HepG2 (cell line): ENCODE results near the gene ZCCHC24. TPM values are rescaled to one million over a fixed set of nuclear protein-coding genes. Genes with fewer than 3 reads are reported as not detected.

ENCODE experiments used
- ATAC-seq: fragments of 200-7000 bp; cut with Tn5 transposase; 3 replicates; pipeline ENCODE4 v1.9.1; 2020; ENCODE audit warnings: mild to moderate bottlenecking, moderate library complexity
- BruUV-seq: library from RNA; stranded (reverse); fragments of 400-500 nt; replicated peaks from 2 replicates; lab custom pipeline; 2021; lab: Mats Ljungman, UMichigan
- CTCF ChIA-PET: fragments of 300-600 bp; formaldehyde crosslinking; extraction: SDS; loops from one replicate; lab custom pipeline; 2021; ENCODE audit warnings: low total read pairs, inconsistent platforms, low intra/inter-chr PET ratio; lab: Yijun Ruan, JAX
- POLR2A ChIA-PET: fragments of 350-600 bp; sonication (Branson Sonifier 250); formaldehyde crosslinking; loops from one replicate; lab custom pipeline; 2020; ENCODE audit warnings: antibody characterized with exemption, inconsistent platforms; lab: Yijun Ruan, JAX
- DNase-seq: peaks from one replicate; pipeline ENCODE4 v3.0.0-alpha.2; 2015; ENCODE audit warnings: low spot score
- FAIRE-seq: peaks from 3 replicates; lab custom pipeline; 2011; peaks lifted over from hg19 to GRCh38; lab: Jason Lieb, UNC
- H2AFZ ChIP-seq: one replicate; pipeline ENCODE4 v1.6.1; 2011; ENCODE audit warnings: low read length, inconsistent platforms
- H3K27ac ChIP-seq: fragments of 300-600 bp; 3 replicates; pipeline ENCODE4 v1.8.0; 2011; ENCODE audit warnings: mixed run types, mild to moderate bottlenecking, mixed read lengths, low read length, inconsistent platforms; ENCODE audit not compliant: insufficient read depth; ENCODE audit errors: extremely low read length
- H3K27me3 ChIP-seq, 2 experiments: fragments of 200-600 bp in 1 of 2; 2 replicates in 1 of 2; 3 replicates in 1 of 2; pipeline versions ENCODE4 v1.6.0 to v1.8.0; 2011; ENCODE audit warnings: low read length in 2 of 2, mild to moderate bottlenecking in 2 of 2, moderate library complexity in 2 of 2, inconsistent platforms in 1 of 2; ENCODE audit not compliant: insufficient read depth in 2 of 2, control insufficient read depth in 1 of 2
- H3K36me3 ChIP-seq, 2 experiments: fragments of 200-600 bp in 1 of 2; replicated peaks in 1 of 2; 2 replicates in 1 of 2; 3 replicates in 1 of 2; pipeline versions ENCODE4 v1.5.1 to v1.8.0; 2011; ENCODE audit warnings: low read length in 2 of 2, inconsistent platforms in 1 of 2; ENCODE audit not compliant: insufficient read depth in 2 of 2, control insufficient read depth in 1 of 2
- H3K4me1 ChIP-seq: 2 replicates; pipeline ENCODE4 v1.5.1; 2012; ENCODE audit warnings: low read length, inconsistent platforms; ENCODE audit not compliant: insufficient read depth
- H3K4me2 ChIP-seq: 2 replicates; pipeline ENCODE4 v1.6.0; 2011; ENCODE audit warnings: low read depth, low read length, inconsistent platforms
- H3K4me3 ChIP-seq, 3 experiments: fragments of 200-600 bp in 1 of 3; sonication (generic), shearing (Covaris generic) in 1 of 3; replicated peaks in 1 of 3; 2 replicates each; pipeline ENCODE4 v1.5.1; 2011 to 2016; ENCODE audit warnings: low read length in 3 of 3, inconsistent platforms in 2 of 3, low read depth in 2 of 3, mild to moderate bottlenecking in 2 of 3, control low read depth in 1 of 3, mixed read lengths in 1 of 3; ENCODE audit not compliant: insufficient read depth in 1 of 3
- H3K79me2 ChIP-seq: one replicate; pipeline ENCODE4 v1.6.1; 2011; ENCODE audit warnings: low read length, inconsistent platforms; ENCODE audit not compliant: insufficient read depth
- H3K9ac ChIP-seq: 2 replicates; pipeline ENCODE4 v1.6.0; 2011; ENCODE audit warnings: mild to moderate bottlenecking, low read depth, low read length, inconsistent platforms; ENCODE audit not compliant: insufficient read depth
- H3K9me3 ChIP-seq: 2 replicates; pipeline ENCODE4 v1.5.1; 2012; ENCODE audit warnings: mild to moderate bottlenecking, low read length
- H4K20me1 ChIP-seq: 2 replicates; pipeline ENCODE4 v1.6.0; 2011; ENCODE audit warnings: inconsistent platforms, mild to moderate bottlenecking, low read length, moderate library complexity; ENCODE audit not compliant: insufficient read depth
- BRCA1 ChIP-seq: sonication (generic); formaldehyde crosslinking; IDR thresholded peaks from 2 replicates; pipeline ENCODE4 v1.4.0; 2020; ENCODE audit warnings: missing genetic modification reagents
- HNRNPL ChIP-seq: fragments of 200-400 bp; formaldehyde crosslinking; IDR thresholded peaks from 2 replicates; pipeline ENCODE4 v1.6.1; 2017; ENCODE audit warnings: mild to moderate bottlenecking, low read depth, low read length
- MAZ ChIP-seq, 2 experiments: sonication (generic) in 1 of 2; formaldehyde crosslinking in 1 of 2; IDR thresholded peaks; 2 replicates each; pipeline versions ENCODE4 v1.5.0 to v1.6.1; 2012 to 2020; ENCODE audit warnings: low read depth in 2 of 2, mild to moderate bottlenecking in 2 of 2, borderline replicate concordance in 1 of 2, improper control_type of control experiment in 1 of 2, low read length in 1 of 2, missing genetic modification reagents in 1 of 2, moderate library complexity in 1 of 2
- PHF8 ChIP-seq: sonication (generic); formaldehyde crosslinking; IDR thresholded peaks from 2 replicates; pipeline ENCODE4 v1.5.0; 2020; ENCODE audit warnings: missing genetic modification reagents
- RBFOX2 ChIP-seq: fragments of 200-400 bp; formaldehyde crosslinking; IDR thresholded peaks from 2 replicates; pipeline ENCODE4 v1.6.1; 2017; ENCODE audit warnings: low read depth, mild to moderate bottlenecking, low read length
- SALL2 ChIP-seq: sonication (generic); formaldehyde crosslinking; IDR thresholded peaks from 2 replicates; pipeline ENCODE4 v1.8.1; 2023; ENCODE audit warnings: mild to moderate bottlenecking, missing genetic modification reagents, inconsistent platforms
- ZFP90 ChIP-seq: sonication (generic); formaldehyde crosslinking; IDR thresholded peaks from 2 replicates; pipeline ENCODE4 v1.8.0; 2022; ENCODE audit warnings: missing genetic modification reagents, mild to moderate bottlenecking, inconsistent platforms, borderline replicate concordance
- WGBS: methylation state at CpG from one replicate; pipeline ENCODE4 v1.1.6; 2017; ENCODE audit warnings: low lambda C conversion rate; 5-methylcytosine and 5-hydroxymethylcytosine counted together
- in situ Hi-C: cut with HindIII; loops from 2 replicates; pipeline ENCODE4 v1.10.0; 2017; ENCODE audit warnings: low pct_unique_long_range_greater_than_20kb; ENCODE audit not compliant: extremely low pct_ligation_motif_present
- intact Hi-C: fragments of 100-400 bp; cut with micrococcal nuclease; formaldehyde crosslinking; loops from one replicate; pipeline ENCODE4 v1.10.0; 2022; ENCODE audit not compliant: unreplicated experiment
- polyA plus RNA-seq, 8 experiments: library from polyadenylated mRNA; depleted of rRNA in 3 of 8; stranded (reverse) in 7 of 8; unstranded in 1 of 8; fragments of >200 nt; fragmentation: Illumina TruSeq in 4 of 8; extraction: Trizol in 4 of 8; gene quantifications; 2 replicates each; pipeline versions ENCODE4 v1.2.1 to v1.2.3, GENCODE V29; 2011 to 2016; ENCODE audit warnings: low read depth in 4 of 8, missing spikeins in 1 of 8, mixed read lengths in 1 of 8; ENCODE audit not compliant: insufficient read depth in 1 of 8
- total RNA-seq, 5 experiments: library from RNA; depleted of rRNA; stranded (reverse); fragments of >200 nt; fragmentation: Illumina TruSeq; extraction: Trizol; gene quantifications; 2 replicates each; pipeline ENCODE4 v1.2.3, GENCODE V29; 2016; ENCODE audit warnings: low read depth in 1 of 5
- TF ChIP-seq, protein P1 (sequence below): sonication (generic); formaldehyde crosslinking; IDR thresholded peaks from 2 replicates; pipeline ENCODE4 v1.5.1; 2020; ENCODE audit warnings: missing genetic modification reagents, mild to moderate bottlenecking, borderline replicate concordance
- TF ChIP-seq, protein P2 (sequence below): sonication (generic); formaldehyde crosslinking; IDR thresholded peaks from 2 replicates; pipeline ENCODE4 v1.4.0; 2020; ENCODE audit warnings: mild to moderate bottlenecking, missing genetic modification reagents
- TF ChIP-seq, protein P3 (sequence below), 2 experiments: sonication (generic) in 1 of 2; formaldehyde crosslinking in 1 of 2; IDR thresholded peaks; 2 replicates each; pipeline versions ENCODE4 v1.4.0 to v1.6.1; 2016 to 2020; ENCODE audit warnings: borderline replicate concordance in 1 of 2, low read depth in 1 of 2, mild to moderate bottlenecking in 1 of 2, missing genetic modification reagents in 1 of 2

The ZCCHC24 gene
- total and polyA plus RNA-seq, 2 of the 13 experiments (the other 11 are each of a cell fraction or from before 2014, with no cell fraction given), result 3.1 to 7.9 TPM

DNA sequence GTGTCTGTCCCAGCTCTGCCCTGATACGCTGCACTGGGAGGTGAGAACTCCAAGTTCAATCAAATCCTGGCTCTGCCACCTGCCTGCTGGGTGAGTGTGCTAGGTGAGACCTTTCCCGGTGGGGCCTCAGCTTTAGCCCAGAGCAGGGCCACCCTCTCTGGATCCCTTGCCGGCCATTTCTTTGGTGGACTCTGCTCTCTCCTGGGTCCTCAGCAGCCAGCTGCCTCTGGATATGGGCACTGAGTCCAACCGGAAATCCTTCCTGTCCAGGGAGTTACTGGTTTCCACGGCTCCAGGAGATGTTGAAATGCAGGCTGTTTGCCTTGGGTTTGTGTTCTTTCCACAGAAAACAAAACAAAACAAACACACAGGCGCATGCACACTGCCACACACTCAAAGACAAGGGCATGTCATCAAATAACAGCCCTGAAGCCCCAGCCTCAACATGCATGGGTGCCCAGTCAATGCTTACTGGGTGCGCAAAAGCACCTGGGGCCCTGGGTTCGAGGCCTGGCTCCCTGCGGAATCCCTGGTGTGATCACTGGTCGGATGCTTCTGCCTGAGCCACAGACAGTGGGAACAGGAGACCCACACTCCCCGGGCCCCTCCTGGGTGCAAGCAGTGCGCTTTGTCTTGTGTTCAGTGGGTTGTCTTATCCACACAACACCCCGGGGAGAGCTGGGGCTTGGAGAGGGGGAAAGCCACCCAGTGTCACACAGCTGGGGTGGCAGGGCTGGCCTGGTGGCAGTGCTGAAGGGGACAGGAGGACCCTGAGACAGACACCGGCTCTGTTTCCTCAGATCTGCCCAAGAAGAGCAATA lies 65.1 kb downstream of the ZCCHC24 start (continued):
- TF ChIP-seq, protein P1, sequence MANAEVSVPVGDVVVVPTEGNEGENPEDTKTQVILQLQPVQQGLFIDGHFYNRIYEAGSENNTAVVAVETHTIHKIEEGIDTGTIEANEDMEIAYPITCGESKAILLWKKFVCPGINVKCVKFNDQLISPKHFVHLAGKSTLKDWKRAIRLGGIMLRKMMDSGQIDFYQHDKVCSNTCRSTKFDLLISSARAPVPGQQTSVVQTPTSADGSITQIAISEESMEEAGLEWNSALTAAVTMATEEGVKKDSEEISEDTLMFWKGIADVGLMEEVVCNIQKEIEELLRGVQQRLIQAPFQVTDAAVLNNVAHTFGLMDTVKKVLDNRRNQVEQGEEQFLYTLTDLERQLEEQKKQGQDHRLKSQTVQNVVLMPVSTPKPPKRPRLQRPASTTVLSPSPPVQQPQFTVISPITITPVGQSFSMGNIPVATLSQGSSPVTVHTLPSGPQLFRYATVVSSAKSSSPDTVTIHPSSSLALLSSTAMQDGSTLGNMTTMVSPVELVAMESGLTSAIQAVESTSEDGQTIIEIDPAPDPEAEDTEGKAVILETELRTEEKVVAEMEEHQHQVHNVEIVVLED, result peak; percentile 50; the same call in 1 of the 2 replicates

DNA sequence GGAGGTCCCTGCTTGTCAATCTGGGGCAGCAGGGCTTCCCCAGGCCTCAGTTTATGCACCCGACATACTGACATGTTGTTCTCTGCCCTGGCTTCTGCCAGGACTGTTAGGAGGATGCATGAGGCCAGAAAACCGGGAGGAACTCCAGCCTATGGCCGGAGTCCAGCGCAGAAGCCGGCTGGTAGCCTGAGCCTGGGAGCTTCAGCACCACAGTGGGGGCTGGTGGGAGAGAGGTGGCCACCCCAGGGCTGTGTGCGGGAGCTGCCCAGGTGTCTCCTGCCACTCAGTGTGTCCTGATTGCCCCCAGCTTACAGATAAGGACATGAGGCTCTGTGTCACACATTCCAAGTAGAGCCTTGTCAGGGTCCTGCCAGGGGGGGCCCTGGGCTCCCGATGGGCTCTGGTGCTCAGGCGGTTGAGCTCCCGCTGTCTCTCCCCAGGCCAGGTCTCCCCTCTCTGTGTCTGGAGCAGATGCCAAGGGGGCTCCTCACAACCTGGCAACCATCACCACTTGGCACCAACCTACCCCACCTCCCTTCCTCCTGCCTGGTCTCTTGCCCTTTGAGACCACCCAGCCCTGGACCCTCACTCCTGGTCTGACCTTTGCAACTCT lies 65.8 kb downstream of the ZCCHC24 start:
- no peaks in the 10 kb centered on the region for H3K27me3 ChIP-seq
- in situ Hi-C loops (loop anchor here (5.0 kb wide), 1 partner anchor 108 kb away; no protein-coding TSS in a partner anchor), intact Hi-C loops (loop anchor here (1.0 kb wide), 1 partner anchor 45 kb away; no protein-coding TSS in a partner anchor)
- H3K9ac ChIP-seq, result peak overlapping the region; percentile 95
- peak; percentile 62 for ATAC-seq
- H3K9me3 ChIP-seq, result no peaks in the 10 kb centered on the region
- no peaks in the 10 kb centered on the region for H4K20me1 ChIP-seq
- DNase-seq, result no peak
- H3K4me3 ChIP-seq, result peak overlapping the region; percentile 63 to 90 (median 71)
- no CpG with 5 or more reads among the region's 9 CpGs for WGBS
- no peak overlapping the region for H2AFZ ChIP-seq
- H3K4me2 ChIP-seq, result peak overlapping the region; percentile 97
- no peaks in the 10 kb centered on the region for H3K79me2 ChIP-seq
- H3K36me3 ChIP-seq, result no peaks in the 10 kb centered on the region
- FAIRE-seq, result no peak
- ChIA-PET CTCF (no interaction called here), POLR2A (interaction anchor here (0.6 to 2.2 kb wide), 15 partner anchors 10 to 556 kb away, joined by 3 to 18 read pairs (median 4); partner anchors contain the start of genes PPIF and ZCCHC24)
- peaks cover 72% of the 10 kb centered on the region for H3K4me1 ChIP-seq
- H3K27ac ChIP-seq, result peak overlapping the region; percentile 95
- TSS peak; percentile 70 for BruUV-seq
- TF ChIP-seq RBFOX2 (peak; percentile 71), MAZ (IDR thresholded peaks at IDR 0.05; ENCODE audit: borderline replicate concordance, low read depth, low read length) (0 out of 2 replicates have a peak, but pooled peaks have one; percentile 35), MAZ (CRISPR knock-in tag; IDR thresholded peaks at IDR 0.05; ENCODE audit: low read depth) (no peak; the same call in 1 of the 2 replicates), SALL2 (0 out of 2 replicates have a peak, but pooled peaks have one; percentile 46), PHF8 (CRISPR knock-in tag) (no peak), BRCA1 (CRISPR knock-in tag) (no peak; the same call in 1 of the 2 replicates), ZFP90 (CRISPR knock-in tag) (0 out of 2 replicates have a peak, but pooled peaks have one; percentile 35), HNRNPL (0 out of 2 replicates have a peak, but pooled peaks have one; percentile 70)
- TF ChIP-seq, protein P2, sequence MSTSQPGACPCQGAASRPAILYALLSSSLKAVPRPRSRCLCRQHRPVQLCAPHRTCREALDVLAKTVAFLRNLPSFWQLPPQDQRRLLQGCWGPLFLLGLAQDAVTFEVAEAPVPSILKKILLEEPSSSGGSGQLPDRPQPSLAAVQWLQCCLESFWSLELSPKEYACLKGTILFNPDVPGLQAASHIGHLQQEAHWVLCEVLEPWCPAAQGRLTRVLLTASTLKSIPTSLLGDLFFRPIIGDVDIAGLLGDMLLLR (CRISPR knock-in tag), result 0 out of 2 replicates have a peak, but pooled peaks have one; percentile 48
- TF ChIP-seq, protein P3, sequence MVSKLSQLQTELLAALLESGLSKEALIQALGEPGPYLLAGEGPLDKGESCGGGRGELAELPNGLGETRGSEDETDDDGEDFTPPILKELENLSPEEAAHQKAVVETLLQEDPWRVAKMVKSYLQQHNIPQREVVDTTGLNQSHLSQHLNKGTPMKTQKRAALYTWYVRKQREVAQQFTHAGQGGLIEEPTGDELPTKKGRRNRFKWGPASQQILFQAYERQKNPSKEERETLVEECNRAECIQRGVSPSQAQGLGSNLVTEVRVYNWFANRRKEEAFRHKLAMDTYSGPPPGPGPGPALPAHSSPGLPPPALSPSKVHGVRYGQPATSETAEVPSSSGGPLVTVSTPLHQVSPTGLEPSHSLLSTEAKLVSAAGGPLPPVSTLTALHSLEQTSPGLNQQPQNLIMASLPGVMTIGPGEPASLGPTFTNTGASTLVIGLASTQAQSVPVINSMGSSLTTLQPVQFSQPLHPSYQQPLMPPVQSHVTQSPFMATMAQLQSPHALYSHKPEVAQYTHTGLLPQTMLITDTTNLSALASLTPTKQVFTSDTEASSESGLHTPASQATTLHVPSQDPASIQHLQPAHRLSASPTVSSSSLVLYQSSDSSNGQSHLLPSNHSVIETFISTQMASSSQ (IDR thresholded peaks at IDR 0.05; ENCODE audit: low read depth), result no peak
- TF ChIP-seq, protein P3 (CRISPR knock-in tag; IDR thresholded peaks at IDR 0.05; ENCODE audit: borderline replicate concordance), result no peak
